ENCODE measurements around the gene SPPL3.

DNA sequence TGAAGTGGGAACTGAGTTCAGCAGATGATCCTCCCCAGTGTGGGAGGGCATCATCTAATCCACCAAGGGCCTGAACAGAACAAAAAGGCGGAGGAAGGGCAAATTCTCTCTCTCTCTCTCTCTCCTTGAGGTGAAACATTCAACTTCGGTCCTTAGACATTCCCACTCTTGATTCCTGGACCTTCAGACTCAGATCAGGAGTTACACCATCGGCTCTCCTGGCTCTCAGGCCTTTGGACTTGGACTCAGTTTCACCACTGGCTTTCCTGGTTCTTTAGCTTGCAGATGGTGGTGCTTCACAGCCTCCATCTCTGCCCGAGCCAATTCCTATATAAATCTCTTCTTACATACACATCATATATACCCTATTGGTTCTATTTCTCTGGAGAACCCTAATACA is 73.2 kb downstream of the SPPL3 start:
- TF ChIP-seq, protein P1, sequence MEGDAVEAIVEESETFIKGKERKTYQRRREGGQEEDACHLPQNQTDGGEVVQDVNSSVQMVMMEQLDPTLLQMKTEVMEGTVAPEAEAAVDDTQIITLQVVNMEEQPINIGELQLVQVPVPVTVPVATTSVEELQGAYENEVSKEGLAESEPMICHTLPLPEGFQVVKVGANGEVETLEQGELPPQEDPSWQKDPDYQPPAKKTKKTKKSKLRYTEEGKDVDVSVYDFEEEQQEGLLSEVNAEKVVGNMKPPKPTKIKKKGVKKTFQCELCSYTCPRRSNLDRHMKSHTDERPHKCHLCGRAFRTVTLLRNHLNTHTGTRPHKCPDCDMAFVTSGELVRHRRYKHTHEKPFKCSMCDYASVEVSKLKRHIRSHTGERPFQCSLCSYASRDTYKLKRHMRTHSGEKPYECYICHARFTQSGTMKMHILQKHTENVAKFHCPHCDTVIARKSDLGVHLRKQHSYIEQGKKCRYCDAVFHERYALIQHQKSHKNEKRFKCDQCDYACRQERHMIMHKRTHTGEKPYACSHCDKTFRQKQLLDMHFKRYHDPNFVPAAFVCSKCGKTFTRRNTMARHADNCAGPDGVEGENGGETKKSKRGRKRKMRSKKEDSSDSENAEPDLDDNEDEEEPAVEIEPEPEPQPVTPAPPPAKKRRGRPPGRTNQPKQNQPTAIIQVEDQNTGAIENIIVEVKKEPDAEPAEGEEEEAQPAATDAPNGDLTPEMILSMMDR (conservative IDR thresholded peaks at IDR 0.05; ENCODE audit: low read depth in 2 of 2): no peak
- TF ChIP-seq EZH2 (IDR thresholded peaks at IDR 0.05; ENCODE audit: low read depth, unreplicated experiment) (no peak), POLR2AphosphoS5 (IDR thresholded peaks at IDR 0.05; ENCODE audit: low read depth) (no peak), STAT1 (IDR thresholded peaks at IDR 0.05; ENCODE audit: unreplicated experiment) (no peak), CREB1 (CRISPR knock-in tag; IDR thresholded peaks at IDR 0.05; ENCODE audit: low read depth) (no peak), EZH2phosphoT487 (IDR thresholded peaks at IDR 0.05; ENCODE audit: unreplicated experiment) (no peak), JUNB (IDR thresholded peaks at IDR 0.05; ENCODE audit: unreplicated experiment) (no peak), ZNF331 (CRISPR knock-in tag; IDR thresholded peaks at IDR 0.05; ENCODE audit: low read depth) (no peak)
- TF ChIP-seq, protein P2, sequence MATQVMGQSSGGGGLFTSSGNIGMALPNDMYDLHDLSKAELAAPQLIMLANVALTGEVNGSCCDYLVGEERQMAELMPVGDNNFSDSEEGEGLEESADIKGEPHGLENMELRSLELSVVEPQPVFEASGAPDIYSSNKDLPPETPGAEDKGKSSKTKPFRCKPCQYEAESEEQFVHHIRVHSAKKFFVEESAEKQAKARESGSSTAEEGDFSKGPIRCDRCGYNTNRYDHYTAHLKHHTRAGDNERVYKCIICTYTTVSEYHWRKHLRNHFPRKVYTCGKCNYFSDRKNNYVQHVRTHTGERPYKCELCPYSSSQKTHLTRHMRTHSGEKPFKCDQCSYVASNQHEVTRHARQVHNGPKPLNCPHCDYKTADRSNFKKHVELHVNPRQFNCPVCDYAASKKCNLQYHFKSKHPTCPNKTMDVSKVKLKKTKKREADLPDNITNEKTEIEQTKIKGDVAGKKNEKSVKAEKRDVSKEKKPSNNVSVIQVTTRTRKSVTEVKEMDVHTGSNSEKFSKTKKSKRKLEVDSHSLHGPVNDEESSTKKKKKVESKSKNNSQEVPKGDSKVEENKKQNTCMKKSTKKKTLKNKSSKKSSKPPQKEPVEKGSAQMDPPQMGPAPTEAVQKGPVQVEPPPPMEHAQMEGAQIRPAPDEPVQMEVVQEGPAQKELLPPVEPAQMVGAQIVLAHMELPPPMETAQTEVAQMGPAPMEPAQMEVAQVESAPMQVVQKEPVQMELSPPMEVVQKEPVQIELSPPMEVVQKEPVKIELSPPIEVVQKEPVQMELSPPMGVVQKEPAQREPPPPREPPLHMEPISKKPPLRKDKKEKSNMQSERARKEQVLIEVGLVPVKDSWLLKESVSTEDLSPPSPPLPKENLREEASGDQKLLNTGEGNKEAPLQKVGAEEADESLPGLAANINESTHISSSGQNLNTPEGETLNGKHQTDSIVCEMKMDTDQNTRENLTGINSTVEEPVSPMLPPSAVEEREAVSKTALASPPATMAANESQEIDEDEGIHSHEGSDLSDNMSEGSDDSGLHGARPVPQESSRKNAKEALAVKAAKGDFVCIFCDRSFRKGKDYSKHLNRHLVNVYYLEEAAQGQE (IDR thresholded peaks at IDR 0.05; ENCODE audit: unreplicated experiment): no peak
- TF ChIP-seq, protein P3, sequence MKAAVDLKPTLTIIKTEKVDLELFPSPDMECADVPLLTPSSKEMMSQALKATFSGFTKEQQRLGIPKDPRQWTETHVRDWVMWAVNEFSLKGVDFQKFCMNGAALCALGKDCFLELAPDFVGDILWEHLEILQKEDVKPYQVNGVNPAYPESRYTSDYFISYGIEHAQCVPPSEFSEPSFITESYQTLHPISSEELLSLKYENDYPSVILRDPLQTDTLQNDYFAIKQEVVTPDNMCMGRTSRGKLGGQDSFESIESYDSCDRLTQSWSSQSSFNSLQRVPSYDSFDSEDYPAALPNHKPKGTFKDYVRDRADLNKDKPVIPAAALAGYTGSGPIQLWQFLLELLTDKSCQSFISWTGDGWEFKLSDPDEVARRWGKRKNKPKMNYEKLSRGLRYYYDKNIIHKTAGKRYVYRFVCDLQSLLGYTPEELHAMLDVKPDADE (IDR thresholded peaks at IDR 0.05): no peak

Measured in GM23338 (cell line).